Neural progenitor cell (in vitro differentiated cells): ENCODE data around the gene CIDEA.

Experiments
- CTCF ChIP-seq: fragments of 200-600 bp; sonication (generic); IDR thresholded peaks from 2 replicates; pipeline ENCODE4 v1.5.1; 2017; ENCODE audit warnings: antibody characterized with exemption, mild to moderate bottlenecking
- EZH2 ChIP-seq: fragments of 200-600 bp; sonication (generic); IDR thresholded peaks from 2 replicates; pipeline ENCODE4 v1.6.1; 2017; ENCODE audit warnings: antibody characterized with exemption, mild to moderate bottlenecking, moderate library complexity
- EZH2phosphoT487 ChIP-seq: fragments of 200-600 bp; sonication (generic); IDR thresholded peaks from 2 replicates; pipeline ENCODE4 v1.6.1; 2017; ENCODE audit warnings: antibody characterized with exemption

GRCh38 chr18:12264864-12265263 is 10.7 kb downstream of the CIDEA start:
- TF ChIP-seq CTCF (no peak), EZH2 (no peak), EZH2phosphoT487 (no peak)
